HG03064 (cell line): ENCODE results near the gene ZNF611.
"Not testable (repeated sequence)": the region's sequence is repeated elsewhere in the genome, so short reads cannot be mapped to it uniquely, and the experiment has no call there.

ENCODE experiments used
- ATAC-seq: cut with Tn5 transposase; IDR thresholded peaks from one replicate; pipeline ENCODE4 v1.9.1; 2021; ENCODE audit warnings: low read depth; ENCODE audit not compliant: unreplicated experiment

Gene ZNF611

DNA sequence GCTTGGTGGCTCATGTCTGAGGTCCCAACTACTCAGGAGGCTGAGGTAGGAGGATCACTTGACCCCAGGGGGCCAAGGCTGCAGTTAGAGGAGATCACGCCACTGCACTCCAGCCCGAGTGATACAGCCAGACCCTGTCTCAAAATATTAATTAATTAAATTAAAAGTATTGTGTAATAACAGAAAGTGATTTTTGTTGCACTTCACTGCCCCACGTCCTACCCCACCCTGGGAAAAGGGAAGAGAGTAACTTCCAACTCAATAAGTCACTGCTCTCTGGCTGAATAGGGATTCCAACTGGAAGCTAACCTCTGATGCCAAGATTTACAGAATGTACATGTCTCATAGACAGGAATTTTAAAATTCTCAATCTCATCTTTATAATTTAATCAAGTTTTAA, 47.2 kb downstream of the ZNF611 start:
- no peak for ATAC-seq

DNA sequence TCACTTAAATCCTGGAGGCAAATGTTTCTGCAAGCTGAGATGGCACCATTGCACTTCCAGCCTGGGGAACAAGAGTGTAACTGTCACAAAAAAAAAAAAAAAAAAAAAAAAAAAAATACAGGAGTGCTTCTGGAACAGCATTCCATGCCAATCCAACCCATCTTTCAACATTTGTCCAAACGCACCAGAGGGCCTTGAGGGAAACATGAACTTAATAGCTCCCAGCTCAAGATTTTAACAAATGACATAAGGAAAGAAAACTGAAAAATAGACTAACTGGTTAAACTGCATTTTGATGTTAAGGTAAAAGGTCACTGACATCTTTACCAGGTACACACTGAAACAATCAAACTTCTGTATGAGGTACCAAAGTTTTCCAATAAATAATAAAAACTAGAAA, 49.0 kb downstream of the ZNF611 start:
- no peak for ATAC-seq

DNA sequence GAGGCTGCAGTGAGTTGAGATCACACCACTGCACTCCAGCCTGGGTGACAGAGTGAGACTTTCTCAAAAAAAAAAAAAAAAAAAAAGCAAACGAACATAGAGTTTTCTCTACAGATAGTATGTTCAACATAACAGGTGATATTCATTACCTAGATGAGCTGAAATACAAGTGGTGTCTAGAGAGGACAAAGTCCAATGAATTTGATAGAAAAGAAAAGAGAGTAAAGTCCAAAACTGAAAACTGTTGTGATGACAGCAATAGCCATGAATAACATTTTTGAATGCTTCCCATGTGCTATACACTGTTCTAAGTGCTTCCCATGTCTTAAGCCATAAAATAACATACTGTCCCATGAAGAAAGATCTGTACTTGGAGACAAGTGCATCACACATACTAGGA, 53.6 kb downstream of the ZNF611 start:
- not testable (repeated sequence) for ATAC-seq

DNA sequence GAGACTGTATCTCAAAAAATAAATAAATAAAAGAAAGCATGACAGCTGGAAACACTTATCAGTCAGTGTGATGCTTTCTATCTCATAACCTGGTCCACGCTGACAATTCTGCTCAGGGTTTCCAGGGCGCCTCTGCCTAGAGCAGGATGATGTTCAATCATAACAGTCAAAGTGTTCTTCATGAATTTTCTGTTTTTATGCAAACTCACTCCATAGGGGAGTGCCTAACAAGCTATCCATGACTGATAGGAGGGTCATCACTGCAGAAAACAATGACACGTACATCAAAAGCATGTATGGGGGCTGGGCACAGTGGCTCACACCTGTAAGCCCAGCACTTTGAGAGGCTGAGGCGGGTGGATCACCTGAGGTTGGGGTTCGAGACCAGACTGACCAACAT, 55.2 kb downstream of the ZNF611 start:
- no peak for ATAC-seq

DNA sequence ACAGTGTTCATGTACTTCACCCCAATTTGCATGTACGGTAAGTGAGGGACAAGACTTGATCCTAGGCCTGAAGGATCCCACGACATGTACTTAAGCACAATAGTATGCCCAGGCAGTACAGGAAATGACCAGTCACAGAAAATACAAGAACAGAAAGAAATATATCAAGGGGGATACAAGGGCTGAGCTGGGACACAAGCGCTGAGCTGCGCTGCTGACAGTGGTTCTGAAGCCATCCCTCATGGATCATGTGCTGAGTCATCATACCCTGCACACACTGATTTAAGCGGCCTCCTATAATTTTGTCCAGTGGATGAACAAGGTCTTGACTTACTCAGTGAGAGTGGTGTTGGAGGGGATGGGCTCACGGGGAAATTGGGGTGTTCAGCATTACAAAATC, 59.6 kb downstream of the ZNF611 start:
- ATAC-seq, result not testable (repeated sequence)

DNA sequence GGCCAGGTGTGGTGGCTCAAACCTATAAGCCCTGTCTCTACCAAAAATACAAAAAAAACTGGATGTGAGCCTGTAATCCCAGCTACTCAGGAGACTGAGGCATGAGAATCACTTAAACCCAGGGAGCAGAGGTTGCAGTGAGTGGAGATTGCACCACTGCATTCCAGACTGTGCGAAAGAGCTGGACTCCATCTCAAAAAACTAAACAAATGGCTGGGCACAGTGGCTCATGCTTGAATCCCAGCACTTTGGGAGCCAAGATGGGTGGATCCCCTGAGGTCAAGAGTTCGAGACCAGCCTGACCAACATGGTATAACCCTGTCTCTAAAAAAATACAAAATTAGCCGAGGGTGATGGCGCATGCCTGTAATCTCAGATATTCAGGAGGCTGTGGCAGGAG, 61.8 kb downstream of the ZNF611 start:
- ATAC-seq, result no peak

DNA sequence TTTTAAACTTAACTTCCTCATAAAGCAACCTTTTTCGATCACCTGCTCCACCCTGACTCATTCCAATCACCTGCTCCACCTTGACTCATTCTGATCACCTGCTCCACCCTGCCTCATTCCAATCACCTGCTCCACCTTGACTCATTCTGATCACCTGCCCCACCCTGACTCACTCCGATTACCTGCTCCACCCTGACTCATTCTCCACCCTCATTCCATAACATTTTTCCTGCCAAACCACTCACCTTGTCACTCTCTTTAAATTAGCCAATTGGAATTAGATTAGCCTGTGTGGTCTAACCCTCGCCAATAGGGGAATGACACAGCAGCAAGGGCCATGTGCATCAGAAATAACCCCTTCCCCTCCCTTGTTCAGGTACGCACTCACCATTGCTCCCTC, 64.8 kb downstream of the ZNF611 start:
- no peak for ATAC-seq

DNA sequence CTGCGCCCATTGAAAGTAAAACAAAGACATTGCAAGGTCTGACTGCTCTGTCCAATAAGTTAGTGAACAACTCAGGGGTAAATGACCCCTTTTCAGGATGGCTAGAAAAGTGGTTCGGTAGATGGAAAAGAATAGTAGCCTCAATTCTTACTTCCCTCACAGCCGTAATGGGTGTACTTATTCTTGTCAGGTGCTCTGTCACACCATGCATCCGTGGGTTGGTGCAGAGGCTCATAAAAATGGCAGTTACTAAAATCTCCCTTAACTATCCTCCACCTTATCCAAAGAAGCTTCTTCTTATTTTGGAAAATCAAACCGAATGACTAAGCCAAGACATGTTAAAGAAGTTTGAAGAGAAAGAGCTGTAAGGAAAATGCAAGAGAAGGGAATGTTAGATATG, 65.3 kb downstream of the ZNF611 start:
- ATAC-seq, result no peak

DNA sequence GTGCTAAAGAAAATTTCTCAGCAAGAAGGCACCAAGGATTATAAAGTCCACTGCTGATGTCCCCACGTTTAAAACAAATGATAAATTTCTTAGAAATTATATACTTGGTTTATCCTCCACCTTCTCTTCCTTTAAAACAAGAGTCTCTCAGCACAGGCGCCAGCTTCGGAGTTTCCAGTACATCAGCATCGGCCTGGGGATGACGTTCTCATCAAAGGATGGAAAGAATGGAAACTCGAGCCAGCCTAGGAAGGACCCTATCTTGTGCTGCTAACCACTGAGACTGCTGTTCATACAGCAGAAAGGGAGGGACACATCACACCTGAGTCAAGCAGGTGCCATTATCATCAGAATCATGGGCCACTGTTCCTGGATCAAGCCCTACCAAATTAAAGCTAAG, 66.9 kb downstream of the ZNF611 start:
- no peak for ATAC-seq

DNA sequence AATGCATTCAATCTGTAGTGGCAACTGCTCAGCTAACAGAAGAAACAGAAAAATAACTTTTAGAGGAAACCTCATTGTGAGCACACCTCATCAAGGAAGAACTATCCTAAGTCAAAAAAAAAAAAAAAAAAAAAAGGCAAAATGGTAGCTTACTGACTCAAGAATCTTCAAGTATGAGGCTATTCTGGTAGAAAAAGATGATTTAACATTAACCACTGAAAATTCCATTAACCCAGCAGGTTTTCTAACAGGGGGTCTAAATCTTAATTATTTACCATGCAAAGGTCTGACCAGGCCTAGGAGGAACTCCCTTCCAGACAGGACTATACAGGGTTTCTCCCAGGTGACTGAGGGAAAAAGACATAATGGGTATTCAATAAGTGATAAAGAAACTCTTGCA, 68.3 kb downstream of the ZNF611 start:
- no peak for ATAC-seq

DNA sequence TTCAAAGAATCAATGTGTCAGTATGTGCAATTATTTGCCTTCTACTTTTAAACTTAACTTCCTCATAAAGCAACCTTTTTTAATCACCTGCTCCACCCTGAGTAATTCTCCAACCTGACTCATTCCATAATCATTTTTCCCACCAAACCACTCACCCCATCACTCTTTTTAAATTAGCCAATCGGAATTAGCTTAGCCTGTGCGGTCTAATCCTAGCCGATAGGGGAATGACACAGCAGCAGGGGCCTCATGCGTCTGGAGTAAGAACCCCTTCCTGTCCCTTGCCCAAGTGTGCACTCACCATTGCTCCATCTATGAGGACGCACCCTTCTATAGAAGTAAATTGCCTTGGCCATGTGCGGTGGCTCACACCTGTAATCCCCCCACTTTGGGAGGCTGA, 69.3 kb downstream of the ZNF611 start:
- no peak for ATAC-seq

DNA sequence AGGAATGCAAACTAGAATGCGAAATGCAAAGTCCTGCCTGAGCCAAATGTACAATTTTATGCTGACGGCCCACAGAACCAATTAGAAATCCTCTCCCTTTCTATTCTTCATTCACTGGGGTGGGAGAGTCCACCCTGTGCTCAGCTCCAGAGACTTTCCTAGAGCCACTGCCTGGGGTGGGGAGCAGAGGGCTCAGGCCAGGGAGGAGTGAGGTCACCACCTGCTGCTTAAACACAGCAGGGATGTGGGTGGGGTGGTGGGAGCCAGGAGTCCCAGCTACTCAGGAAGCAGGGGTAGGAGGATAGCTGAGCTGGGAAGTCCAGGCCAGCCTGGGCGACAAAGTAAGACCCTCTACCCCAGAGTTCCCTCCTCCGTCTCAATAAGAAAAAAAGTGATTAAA, 69.8 kb downstream of the ZNF611 start:
- ATAC-seq, result no peak

DNA sequence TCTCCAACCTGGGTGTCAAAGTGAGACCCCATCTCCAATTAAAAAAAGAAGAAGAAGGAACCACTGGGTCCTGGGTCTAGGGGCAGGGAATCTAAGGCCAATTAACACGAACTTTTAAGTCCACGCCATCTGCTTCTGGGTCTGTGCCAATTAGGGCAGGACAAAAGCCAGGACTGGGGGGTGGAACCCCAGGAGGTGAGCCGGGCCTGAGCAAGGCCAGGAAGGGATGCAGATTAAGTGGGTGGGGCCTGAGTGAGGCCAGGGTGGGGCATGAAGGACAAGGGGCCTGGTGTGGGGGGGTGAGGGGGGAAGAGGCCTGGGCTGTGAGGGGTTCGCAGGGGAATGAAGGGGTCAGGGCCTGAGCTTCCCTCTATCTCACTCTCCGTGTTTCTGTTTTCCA, 70.4 kb downstream of the ZNF611 start:
- ATAC-seq, result no peak

DNA sequence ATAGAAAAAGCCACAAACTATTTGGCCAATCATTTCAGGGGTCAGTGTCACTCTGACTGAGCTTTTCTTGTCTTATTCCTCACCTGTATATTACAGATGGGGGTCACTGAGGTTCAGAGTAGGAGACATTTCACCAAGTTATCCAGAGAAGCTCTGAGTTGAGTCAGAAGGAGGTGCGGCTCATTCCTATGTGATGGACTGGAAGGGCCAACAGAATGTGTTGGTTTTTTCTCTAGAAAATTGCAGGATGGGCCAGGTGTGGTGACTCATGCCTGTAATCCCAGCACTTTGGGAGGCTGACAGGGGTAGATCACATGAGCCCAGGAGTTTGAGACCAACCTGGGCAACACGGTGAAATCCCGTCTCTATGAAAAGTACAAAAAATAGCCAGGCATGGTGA, 72.2 kb downstream of the ZNF611 start:
- no peak for ATAC-seq

DNA sequence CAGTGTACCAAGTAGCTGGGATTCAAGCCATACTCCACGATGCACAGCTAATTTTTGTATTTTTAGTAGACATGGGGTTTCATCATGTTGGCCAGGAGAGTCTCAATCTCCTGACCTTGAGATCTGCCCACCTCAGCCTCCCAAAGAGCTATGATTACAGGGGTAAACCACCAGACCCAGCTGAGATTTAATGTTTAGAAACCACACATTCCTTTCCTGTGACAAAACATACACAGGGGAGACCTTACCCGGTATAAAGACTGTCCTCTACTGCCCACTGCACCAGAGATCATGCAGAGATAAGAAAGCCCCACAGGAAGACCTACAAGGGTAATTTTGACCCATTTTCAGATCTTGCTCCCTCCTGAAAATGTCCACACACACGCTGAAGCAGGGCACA, 73.9 kb downstream of the ZNF611 start:
- ATAC-seq, result no peak

DNA sequence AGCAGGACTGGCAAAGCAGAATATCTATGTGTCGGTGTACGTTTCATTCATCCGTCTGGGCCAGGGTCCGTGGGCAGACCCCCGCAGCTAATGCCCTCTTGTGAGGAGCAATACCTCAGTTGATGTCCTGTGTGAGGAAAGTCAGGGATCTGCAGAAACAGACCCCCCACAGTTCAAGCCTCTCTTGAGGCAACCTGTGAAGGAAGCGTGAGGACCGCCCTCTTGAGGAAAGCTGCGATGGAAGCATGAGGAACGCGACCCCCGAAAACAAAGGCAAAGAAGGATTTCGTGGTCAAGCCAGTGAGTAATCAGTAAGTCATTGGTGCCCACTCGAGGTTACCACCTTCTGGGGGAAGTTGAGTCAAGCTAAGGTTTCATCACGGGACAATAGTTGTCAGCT, 75.8 kb downstream of the ZNF611 start:
- no peak for ATAC-seq

DNA sequence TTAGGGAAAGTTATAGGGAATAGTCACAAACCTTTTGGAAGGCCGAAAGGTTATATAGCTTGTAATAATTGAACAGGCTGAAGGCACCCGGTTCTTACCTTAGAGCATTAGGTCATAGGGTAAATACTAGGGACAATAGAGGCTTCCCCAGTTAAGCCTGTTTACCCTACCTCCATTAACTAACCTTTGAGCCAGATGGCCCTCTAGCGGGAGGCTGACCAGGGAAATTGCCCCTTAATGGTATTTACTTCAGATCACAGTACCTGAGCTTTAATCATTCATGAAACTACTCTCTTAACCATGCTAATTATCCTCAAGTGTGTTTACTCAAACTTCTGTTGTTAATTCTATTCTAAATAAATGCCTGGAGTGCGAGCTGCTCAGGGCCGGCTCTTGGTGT, 76.2 kb downstream of the ZNF611 start:
- ATAC-seq, result no peak

DNA sequence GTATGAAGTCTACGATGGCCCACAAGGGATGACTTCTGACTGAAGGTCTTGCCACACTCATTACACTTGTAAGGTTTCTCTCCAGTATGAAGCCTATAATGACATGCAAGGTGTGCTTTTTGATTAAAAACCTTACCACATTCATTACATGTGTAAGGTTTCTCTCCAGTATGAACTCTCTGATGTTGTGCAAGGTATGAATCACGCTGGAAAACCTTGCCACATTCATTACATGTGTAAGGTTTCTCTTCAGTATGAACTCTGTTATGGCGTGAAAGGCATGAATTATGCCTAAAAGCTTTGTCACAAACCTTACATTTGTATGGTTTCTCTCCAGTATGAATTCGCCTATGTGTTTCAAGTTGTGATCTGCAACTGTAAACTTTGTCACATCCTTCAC, 81.7 kb downstream of the ZNF611 start:
- no peak for ATAC-seq
